GM18526 (cell line): ENCODE results near the gene SETBP1.

Experiments
- POLR2A ChIP-seq: IDR thresholded peaks from 3 replicates; pipeline ENCODE4 v1.6.1; 2011; ENCODE audit not compliant: insufficient read length; ENCODE audit errors: extremely low read depth

SETBP1 gene

DNA sequence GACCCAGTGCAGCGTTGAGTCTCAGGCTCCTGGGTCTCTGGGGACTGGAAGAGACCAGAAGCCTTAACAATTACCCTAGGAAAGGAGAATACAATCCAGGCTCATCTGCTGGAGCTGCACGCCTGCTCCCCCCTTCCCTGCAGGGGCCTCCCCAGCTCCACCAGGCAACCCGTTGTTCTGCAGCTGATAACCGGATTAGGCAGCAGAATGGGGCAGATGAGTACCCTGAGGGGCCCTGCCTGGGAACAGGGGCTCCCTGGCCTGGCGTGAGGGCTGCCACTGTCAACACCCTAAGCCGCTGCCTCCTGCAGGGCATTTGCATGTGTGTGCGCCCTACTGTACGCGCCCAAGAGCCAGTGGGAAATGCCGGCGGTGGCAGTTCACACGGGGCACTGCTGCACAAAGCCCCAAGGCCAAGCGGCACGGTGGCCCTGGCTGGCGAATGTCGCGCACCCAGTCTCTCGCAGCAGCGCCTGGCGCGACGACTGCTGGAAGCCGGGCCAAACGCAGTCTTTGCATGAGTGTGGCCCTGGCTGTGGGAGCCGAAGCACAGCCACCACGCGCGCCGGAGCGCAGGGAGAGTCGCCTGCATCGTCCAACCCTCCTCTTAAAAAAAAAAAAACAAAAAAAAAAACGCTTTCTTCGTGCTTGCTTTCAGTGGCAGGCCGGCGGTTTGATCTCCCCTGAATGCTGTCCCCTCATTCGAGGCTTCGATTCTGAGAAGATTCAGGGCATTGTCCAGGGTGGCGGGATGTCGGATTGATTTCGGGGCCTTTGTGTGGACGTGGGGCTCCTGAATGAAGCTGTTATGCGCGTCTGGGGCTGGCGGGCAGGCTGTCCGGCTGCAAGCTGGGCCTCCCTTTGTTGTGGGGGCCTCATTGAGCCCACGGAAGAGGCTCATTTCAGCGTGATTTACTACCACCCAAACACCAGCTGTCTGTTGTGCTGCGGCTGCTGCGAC is 63.8 kb downstream of the SETBP1 start:
- no peak for TF ChIP-seq POLR2A

DNA sequence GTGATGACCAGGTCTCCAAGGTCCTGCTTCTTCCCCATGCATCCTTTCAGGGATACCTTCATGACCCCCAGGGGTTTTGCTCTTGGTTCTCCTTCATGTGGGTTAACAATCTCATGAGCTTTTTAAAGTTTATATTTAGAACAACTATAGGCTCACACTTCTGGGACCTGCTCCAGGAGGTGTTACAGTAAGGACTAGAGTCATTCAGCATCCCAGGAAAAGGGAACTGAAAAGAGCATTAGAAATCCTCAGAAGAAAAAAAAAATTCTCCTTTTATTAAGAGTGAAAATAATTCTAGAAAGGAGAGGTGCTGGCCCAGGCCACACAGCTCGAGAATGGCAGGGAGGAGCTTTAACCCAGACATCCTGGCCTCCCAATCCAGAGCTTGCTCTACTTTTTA is 66.5 kb downstream of the SETBP1 start:
- no peak for TF ChIP-seq POLR2A

DNA sequence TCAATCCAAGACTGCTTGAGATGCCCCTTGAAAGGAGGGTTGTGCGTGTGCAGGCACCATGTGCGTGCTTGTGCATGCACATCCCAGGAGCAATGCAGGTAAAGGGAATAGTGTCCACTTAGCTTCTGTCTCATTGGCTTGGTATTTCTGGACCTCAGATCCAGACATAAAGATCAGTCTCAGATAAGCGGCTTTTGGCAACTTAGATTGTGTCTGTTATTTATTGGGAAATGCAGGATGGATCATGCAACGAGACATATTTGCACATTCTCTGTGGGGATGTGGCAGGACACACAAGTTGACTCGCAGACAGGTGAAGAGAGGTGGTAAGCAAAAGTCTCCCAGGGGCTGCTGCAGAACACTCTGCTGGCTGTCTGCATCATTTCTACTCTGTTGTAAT is 67.9 kb downstream of the SETBP1 start:
- TF ChIP-seq POLR2A, result no peak

DNA sequence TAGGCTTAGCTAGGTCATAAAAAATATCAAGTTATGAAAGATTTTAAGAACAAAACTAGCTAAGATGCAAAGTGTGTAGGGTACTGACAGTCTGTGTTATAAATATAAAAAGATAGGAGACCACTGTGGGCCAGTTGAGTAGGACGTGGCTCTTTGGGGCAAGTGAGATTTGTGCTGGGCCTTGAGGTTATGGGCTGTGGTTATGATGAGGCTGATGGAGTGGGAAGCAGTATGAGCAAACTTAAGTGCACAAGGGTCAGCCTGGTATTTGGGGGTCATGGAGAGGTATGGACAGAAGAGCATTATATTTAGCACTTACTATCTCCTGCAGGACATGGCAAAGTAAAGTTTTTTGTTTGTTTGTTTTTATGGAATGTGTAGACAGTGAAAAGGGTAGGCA is 70.1 kb downstream of the SETBP1 start:
- TF ChIP-seq POLR2A, result no peak

DNA sequence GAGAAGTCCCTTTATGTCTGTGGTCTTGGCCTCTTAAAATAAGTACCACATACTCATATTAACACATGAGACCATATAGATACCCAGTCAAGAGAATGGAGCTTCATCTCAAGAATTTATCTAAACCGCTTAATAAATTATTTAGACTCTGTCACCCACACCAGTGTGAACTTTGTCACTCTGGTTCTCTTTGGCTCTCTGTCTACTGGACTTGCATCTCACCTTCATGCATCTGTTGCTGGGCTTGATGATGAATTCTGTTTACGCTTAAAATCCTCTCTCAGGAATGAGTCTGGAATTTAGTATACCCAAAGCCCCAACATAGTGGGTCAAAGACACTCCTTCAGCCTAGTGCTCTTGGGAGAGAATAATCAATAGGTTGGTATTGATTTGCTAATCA is 73.9 kb downstream of the SETBP1 start:
- no peak for TF ChIP-seq POLR2A

DNA sequence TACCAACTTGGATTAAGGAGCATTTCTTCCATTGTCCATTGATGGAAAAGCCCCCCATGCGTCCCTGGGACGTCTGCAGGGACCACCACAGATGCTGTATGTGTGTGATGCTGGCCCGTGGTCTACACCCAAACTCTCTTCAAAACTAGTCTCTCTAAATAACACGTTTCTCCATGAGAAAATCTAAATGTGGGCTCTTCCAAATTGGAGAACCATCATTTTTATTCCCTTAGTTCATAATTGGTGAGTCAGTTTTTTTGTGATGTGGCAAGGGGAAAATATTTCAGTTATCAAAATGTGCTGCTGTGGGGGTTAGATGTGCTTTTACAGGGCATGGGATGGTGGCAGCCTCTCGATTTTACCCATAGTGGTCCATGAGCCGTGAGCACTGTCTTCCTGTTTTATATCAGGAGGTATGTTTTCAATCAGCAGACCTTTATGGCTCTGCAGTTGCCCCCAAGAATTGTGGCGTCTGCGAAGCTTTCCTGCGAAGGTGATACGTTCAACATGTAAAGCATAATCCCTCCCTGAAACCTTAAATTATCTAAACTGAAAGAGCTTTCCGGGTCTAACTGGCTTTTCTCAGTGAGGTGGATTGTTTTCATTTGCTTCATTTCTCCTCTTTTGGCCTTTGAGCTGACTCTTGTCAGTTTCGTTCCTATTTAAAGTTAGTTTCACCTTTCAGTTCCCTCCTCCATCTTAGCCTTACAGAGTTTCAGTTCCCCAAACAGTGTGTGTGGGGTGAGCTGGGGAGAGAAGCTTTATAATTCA is 78.4 kb downstream of the SETBP1 start:
- TF ChIP-seq POLR2A, result no peak

DNA sequence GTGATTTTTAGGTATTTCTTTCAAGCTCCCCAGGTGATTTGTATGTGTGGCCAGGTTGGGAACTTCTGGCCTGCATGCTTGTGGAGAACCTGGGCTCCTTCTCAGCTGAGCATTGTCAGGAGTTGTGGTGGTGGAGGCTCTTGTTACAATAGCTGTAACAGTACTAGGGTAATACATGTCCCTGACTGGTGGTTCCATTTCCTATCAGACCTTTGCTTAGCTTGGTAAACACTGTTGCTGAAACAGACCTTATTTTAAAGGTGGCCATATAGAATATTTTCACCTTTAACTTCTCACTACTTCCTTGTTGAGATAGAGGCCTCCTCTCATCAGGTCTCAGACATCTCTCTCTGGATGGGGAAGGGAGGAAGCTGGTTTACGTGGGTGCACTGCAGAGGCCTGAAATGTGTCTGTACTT is 79.2 kb downstream of the SETBP1 start:
- no peak for TF ChIP-seq POLR2A

DNA sequence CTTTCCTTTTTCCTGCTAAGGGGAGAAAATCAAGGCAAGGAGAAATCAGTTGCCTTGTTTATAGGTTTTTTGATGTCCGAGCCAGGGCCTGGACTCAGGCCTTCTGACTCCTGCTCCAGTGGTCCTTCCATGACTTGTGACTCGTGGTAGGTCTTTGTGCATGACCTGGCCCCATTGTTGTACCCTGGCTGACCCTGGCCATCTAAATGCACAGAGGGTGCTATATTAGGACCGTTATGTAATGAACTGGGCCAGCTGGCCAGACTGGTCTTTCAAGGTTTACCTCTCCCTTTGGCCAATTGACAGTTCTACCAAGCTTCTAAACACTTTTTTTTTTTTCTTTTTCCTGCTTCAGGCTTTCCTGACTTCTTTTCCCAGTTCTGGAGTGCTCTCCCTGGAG is 81.1 kb downstream of the SETBP1 start:
- TF ChIP-seq POLR2A, result no peak

DNA sequence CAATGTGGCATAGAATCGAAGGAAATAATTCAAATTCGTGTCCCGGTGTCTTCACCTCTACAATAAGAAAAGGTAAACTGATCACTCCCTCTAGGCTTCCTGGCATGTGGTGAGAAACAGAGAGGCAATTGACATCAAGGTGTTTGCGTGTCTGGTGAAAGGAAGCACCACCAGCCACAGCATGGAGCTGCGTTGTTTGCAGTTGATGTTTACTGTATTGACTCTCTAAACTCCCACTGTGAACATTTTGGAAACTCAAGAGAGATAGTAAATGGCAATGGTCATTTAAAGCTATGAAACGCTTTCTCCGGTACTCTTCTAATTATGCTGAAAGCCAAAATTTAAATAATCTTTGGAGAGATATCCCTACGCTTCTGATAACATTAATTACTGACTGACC is 82.6 kb downstream of the SETBP1 start:
- TF ChIP-seq POLR2A, result no peak

DNA sequence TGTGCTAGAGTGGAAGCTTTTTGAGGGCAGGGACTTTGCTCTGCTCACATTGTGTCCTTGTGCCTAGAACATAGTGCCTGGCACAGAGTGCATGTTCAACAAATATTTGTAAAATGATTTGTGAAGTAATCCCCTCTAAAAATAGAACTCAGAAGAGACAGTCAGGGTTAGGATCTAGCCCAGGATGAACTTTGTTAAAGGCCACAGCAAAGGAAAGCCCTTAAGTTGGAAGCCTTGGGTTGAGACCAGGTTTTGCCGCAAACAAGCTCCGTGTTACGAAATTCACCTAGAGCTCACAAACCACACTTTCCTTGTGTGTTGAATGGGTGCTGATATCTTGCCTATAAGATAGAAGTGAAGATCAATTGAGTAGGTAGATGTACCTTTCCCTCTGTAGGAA is 84.2 kb downstream of the SETBP1 start:
- TF ChIP-seq POLR2A, result no peak

DNA sequence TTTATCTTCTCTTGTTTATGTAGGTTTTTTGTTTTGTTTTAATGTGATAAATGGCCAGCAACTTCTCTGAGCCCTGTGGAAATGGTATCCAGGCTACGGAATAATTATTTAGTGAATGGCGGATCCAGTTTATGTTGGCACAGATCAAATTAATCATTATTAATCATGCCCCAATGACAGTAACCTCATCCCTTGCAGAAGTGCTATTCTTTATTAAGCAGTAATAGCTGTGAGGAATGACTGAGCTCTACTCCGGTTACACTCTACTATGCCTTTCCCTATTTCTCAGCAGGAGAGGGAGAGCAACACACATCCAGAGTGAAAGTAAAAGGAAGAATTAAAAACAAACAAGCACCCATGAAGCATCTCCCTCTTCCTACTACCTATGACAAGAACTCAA is 84.8 kb downstream of the SETBP1 start:
- no peak for TF ChIP-seq POLR2A

DNA sequence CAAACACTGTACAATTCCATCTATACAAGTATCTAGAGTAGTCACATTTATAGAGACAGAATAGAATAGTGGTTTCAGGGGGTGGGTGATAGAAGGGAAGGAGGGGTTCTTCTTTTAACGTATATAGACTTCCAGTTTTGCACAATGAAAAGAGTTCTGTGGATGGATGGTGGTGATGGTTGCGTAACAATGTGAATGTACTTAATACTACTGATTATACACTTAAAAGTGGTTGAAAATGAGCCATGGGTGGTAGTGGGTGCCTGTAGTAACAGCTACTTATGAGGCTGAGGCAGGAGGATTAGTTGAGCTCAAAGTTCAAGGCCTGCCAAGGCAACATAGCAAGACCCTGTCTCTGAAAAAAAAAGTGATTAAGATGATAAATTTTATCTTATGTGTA is 85.8 kb downstream of the SETBP1 start:
- TF ChIP-seq POLR2A, result no peak

DNA sequence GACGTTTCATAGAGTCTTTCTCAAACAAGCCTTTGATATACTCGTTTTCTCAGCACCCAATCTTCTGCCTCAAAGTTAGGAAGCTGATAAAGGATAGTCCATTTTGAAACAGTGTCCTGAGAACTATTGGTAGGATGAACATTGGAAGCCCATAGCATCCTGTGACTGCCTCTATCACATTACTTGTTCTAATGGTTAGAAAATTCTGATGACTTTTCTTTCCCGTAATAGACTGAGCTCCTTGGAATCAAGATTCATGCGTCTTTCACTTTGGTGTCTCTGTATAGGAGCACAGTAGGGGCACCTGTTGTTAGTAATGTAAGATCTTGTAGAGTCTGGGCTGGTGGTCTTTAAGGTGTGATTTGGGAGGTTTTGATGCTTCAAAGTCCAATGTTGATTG is 87.1 kb downstream of the SETBP1 start:
- TF ChIP-seq POLR2A, result no peak

DNA sequence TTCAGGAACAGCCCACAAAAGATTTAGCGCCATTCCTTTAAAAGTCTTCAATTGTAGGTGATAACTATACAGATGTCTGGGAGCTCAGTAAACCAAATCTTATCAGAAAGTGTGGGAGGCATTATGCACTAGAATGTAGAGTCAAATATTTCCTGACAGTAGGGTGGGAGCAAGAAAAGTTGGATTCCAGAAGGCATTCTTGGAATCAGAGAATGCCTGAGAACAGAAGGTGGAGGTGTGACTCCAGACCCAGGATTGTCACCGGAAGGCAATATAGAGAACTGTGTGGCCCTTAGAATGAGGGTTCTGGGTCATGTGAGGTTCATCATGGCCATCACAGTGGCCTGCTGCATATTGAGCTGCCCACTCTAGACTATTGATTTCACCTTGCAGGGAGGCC is 90.0 kb downstream of the SETBP1 start:
- no peak for TF ChIP-seq POLR2A

DNA sequence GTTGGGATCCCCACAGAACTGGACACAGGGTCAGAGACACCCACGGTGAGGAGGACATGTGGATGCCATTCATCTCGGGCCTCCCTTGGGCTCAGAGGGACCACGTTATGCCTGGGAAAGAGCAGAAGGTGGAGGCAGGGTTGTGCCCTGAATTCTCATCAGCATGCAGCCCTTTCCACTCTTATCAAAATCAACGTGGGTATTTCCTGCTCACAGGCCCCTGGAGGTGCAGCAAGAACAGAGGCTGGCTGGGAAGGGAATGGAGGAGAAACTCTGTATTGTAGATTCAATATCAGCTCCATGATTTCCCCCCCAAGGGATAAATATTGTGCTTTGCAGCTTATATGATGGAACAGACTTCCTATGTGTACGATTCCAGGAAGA is 90.9 kb downstream of the SETBP1 start:
- TF ChIP-seq POLR2A, result no peak

DNA sequence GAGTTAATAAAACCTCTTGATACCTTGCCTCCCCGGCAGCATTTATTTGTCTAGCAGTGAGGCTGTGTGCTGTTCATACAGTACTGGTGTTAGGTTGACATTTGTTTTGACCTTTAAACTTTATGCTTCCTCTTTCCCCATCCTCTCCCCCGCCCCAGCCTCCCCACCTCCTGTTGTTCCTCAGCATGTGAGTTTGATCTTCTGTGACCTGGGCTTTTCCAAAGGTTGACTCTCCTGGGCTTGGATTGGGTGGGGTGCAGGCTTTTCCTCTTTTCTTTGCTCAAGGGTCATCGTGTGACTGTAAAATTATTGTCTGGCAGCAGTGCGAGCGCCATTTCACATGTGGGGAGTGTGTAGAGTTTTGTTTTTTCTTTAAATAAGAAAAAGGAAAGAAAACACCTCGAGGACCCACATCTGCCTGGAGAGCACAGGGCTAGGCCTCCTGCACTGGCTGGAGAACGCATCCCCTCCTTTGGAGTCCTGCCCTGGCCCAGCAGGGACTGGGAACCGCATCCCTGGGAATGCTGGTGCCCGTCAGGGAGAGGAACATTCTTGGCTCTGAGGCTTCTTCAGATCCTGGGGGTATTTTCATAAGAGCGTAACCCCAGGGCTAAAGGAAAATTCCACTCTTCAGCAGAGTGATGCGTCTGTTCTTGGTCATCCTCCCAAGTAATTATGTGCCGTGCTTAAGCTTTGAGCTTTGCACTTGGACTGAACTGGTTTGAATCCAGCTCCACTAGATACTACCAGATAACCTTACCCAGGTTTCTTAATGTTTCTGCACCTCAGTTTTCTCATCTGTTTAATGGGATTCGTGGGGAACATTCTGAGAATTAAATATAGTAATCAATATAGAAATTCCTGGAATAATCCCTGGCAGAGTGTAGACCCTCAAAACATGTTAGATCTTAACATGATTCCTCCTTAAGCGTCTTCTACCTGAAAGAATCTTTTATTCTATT is 91.5 kb downstream of the SETBP1 start:
- no peak for TF ChIP-seq POLR2A

DNA sequence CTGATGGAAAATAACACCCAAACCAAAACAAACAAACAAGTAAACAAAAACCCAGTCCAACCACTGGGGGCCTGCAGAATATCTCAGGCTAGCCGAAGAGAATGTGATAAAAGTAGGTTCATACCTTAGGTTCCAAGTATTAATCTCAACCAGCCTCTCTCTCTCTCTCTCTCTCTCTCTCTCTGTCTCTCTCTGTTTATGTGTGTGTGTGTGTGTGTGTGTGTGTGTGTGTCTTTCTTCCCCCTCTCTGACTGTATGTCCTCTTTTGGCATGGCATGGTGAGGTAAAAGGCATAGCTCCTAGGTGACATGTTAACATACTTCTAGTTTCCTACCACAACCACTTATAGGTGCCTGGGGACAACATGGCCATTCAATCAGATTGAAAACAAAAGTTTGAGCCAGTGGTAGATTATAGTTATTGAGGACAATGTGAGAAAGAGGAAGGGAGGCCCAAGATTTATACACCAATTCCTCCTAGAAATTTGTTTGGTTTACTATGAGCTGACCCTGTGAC is 93.0 kb downstream of the SETBP1 start:
- no peak for TF ChIP-seq POLR2A
